WTC11 (cell line): ENCODE results near the gene ZC2HC1C. TPM values are rescaled to one million over a fixed set of nuclear protein-coding genes. Genes with fewer than 3 reads are reported as not detected.
A peak's percentile ranks its signal among the peaks of the same experiment; 100 is the strongest.

Experiments used
- ATAC-seq: fragments of 200-7000 bp; cut with Tn5 transposase; 2 replicates; pipeline ENCODE4 v1.10.0; 2021; ENCODE audit warnings: mild to moderate bottlenecking, moderate library complexity
- CTCF ChIA-PET: fragments of 300-600 bp; sonication (Branson Sonifier 250); formaldehyde crosslinking; loops from one replicate; lab custom pipeline; 2021; ENCODE audit warnings: antibody characterized with exemption; lab: Charles Lee
- POLR2A ChIA-PET: fragments of 350-600 bp; sonication (Branson Sonifier 250); formaldehyde crosslinking; loops from one replicate; lab custom pipeline; 2021; ENCODE audit warnings: antibody characterized with exemption; lab: Charles Lee
- DNase-seq: peaks from one replicate; pipeline ENCODE4 v3.0.0; 2021; ENCODE audit warnings: low spot score
- H3K27ac Mint-ChIP-seq: 2 replicates; pipeline ENCODE4 v1.8.0; 2021; ENCODE audit warnings: mixed read lengths
- H3K27me3 Mint-ChIP-seq: 2 replicates; pipeline ENCODE4 v1.8.0; 2021; ENCODE audit warnings: low read depth, mild to moderate bottlenecking, moderate library complexity, mixed read lengths
- H3K36me3 Mint-ChIP-seq: 2 replicates; pipeline ENCODE4 v1.8.0; 2021; ENCODE audit warnings: mixed read lengths
- H3K4me1 Mint-ChIP-seq: 2 replicates; pipeline ENCODE4 v1.8.0; 2022; ENCODE audit warnings: mixed read lengths
- H3K4me3 Mint-ChIP-seq: 2 replicates; pipeline ENCODE4 v1.8.0; 2021; ENCODE audit warnings: mild to moderate bottlenecking, moderate library complexity, mixed read lengths
- H3K9me3 Mint-ChIP-seq: 2 replicates; pipeline ENCODE4 v1.8.0; 2021; ENCODE audit warnings: mixed read lengths
- EMX1 ChIP-seq: fragments of 250-450 bp; sonication (Bioruptor Pico); IDR thresholded peaks from 2 replicates; pipeline ENCODE4 v1.8.0; 2021; ENCODE audit warnings: mild to moderate bottlenecking
- ESRRA ChIP-seq: sonication (generic); formaldehyde crosslinking; IDR thresholded peaks from 2 replicates; pipeline ENCODE4 v1.8.1; 2022; ENCODE audit warnings: mild to moderate bottlenecking, missing genetic modification reagents, borderline replicate concordance
- GRHL2 ChIP-seq: fragments of 250-450 bp; sonication (Bioruptor Pico); IDR thresholded peaks from 2 replicates; pipeline ENCODE4 v1.8.0; 2022; ENCODE audit warnings: mild to moderate bottlenecking, moderate library complexity; ENCODE audit not compliant: insufficient replicate concordance, severe bottlenecking
- GTF2I ChIP-seq: fragments of 250-450 bp; sonication (Bioruptor Pico); conservative IDR thresholded peaks from 2 replicates; pipeline ENCODE4 v1.4.0; 2021; ENCODE audit warnings: mild to moderate bottlenecking
- MXD4 ChIP-seq: fragments of 250-450 bp; sonication (Bioruptor Pico); IDR thresholded peaks from 2 replicates; pipeline ENCODE4 v1.8.0; 2021; ENCODE audit warnings: mild to moderate bottlenecking, moderate library complexity, borderline replicate concordance
- ZNF219 ChIP-seq: sonication (generic); formaldehyde crosslinking; IDR thresholded peaks from 2 replicates; pipeline ENCODE4 v1.8.0; 2023; ENCODE audit warnings: missing genetic modification reagents, mild to moderate bottlenecking, borderline replicate concordance
- ZNF263 ChIP-seq: sonication (generic); formaldehyde crosslinking; IDR thresholded peaks from 2 replicates; pipeline ENCODE4 v1.8.1; 2022; ENCODE audit warnings: low read depth, mild to moderate bottlenecking, moderate library complexity, missing genetic modification reagents
- ZNF317 ChIP-seq: sonication (generic); formaldehyde crosslinking; IDR thresholded peaks from 2 replicates; pipeline ENCODE4 v1.8.1; 2023; ENCODE audit warnings: low read depth, mild to moderate bottlenecking, moderate library complexity, missing genetic modification reagents, borderline replicate concordance
- ZNF671 ChIP-seq: fragments of 250-450 bp; sonication (Bioruptor Pico); IDR thresholded peaks from 2 replicates; pipeline ENCODE4 v1.8.0; 2021; ENCODE audit warnings: mild to moderate bottlenecking
- total RNA-seq: library from RNA; stranded (reverse); gene quantifications from 3 replicates; pipeline ENCODE4 v1.2.3, GENCODE V29; 2021
- TF ChIP-seq, protein P1 (sequence below): sonication (generic); formaldehyde crosslinking; IDR thresholded peaks from 2 replicates; pipeline ENCODE4 v1.8.0; 2022; ENCODE audit warnings: missing genetic modification reagents
- TF ChIP-seq, protein P2 (sequence below): sonication (generic); formaldehyde crosslinking; IDR thresholded peaks from 2 replicates; pipeline ENCODE4 v1.8.1; 2023; ENCODE audit warnings: mild to moderate bottlenecking, missing genetic modification reagents, moderate library complexity
- TF ChIP-seq, protein P3 (sequence below): sonication (generic); formaldehyde crosslinking; IDR thresholded peaks from 2 replicates; pipeline ENCODE4 v1.8.1; 2022; ENCODE audit warnings: low read depth, mild to moderate bottlenecking, moderate library complexity, missing genetic modification reagents, borderline replicate concordance
- TF ChIP-seq, protein P4 (sequence below): sonication (generic); formaldehyde crosslinking; IDR thresholded peaks from 2 replicates; pipeline ENCODE4 v1.8.0; 2023; ENCODE audit warnings: missing genetic modification reagents, mild to moderate bottlenecking, borderline replicate concordance
- TF ChIP-seq, protein P5 (sequence below): sonication (generic); formaldehyde crosslinking; IDR thresholded peaks from 2 replicates; pipeline ENCODE4 v1.8.1; 2023; ENCODE audit warnings: mild to moderate bottlenecking, missing genetic modification reagents, borderline replicate concordance

ZC2HC1C gene
- total RNA-seq, 1 experiment from 2014 or later = 1.6 TPM

DNA sequence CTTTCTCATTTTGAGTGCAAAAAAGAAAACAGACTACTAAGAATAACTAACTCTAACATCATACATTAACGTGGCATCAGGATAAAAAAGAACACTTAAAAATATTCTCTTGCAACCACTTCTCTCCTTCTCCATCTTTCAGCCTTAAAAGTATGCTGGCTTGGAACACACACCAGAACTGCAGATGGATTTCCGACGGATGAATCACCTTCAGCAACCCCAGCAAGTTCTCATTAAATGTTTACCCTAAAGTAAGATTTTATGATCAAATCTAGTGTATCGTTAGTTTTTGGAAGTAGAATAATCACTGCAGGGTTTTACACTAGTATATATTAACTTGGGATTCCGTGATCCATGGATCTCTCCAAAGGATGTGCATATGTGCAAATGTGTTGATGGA, 56.2 kb downstream of the ZC2HC1C start:
- H3K27me3 Mint-ChIP-seq = no peaks in the 10 kb centered on the region

DNA sequence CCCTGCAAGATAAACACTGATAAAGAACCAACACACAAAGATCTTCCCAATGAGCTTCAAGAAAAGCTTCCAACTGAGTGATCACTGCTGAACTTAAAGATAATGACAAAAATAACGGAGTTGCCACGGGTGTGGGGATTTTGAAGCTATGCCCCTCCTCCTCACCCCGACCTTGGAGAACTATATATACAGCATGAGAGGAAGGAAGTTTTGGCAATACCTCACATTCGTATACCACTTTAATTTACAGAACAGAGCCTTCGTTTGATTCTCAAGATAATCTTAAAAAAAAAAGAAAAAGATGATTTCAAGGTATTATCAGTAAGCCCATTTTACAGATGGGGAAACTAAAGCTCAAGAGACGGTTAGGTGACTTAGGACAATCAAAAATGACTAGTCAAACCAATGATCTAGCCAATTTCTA, 56.7 kb downstream of the ZC2HC1C start:
- ATAC-seq (no peak), DNase-seq (no peak)
- Mint-ChIP-seq H3K27ac (peak overlapping the region; percentile 24), H3K27me3 (no peaks in the 10 kb centered on the region), H3K4me3 (peak overlapping the region; percentile 87), H3K4me1 (peaks cover 18% of the 10 kb centered on the region), H3K36me3 (no peaks in the 10 kb centered on the region), H3K9me3 (no peaks in the 10 kb centered on the region)
- POLR2A ChIA-PET = interaction anchor here (0.7 to 1.8 kb wide), 5 partner anchors 133 to 169 kb away, joined by 3 to 5 read pairs (median 4); no protein-coding TSS in a partner anchor
- CTCF ChIA-PET = interaction anchor here (0.8 to 1.3 kb wide), 5 partner anchors 26 to 328 kb away, joined by 3 to 8 read pairs (median 3); partner anchors contain the start of gene ZC2HC1C
- TF ChIP-seq, protein P1, sequence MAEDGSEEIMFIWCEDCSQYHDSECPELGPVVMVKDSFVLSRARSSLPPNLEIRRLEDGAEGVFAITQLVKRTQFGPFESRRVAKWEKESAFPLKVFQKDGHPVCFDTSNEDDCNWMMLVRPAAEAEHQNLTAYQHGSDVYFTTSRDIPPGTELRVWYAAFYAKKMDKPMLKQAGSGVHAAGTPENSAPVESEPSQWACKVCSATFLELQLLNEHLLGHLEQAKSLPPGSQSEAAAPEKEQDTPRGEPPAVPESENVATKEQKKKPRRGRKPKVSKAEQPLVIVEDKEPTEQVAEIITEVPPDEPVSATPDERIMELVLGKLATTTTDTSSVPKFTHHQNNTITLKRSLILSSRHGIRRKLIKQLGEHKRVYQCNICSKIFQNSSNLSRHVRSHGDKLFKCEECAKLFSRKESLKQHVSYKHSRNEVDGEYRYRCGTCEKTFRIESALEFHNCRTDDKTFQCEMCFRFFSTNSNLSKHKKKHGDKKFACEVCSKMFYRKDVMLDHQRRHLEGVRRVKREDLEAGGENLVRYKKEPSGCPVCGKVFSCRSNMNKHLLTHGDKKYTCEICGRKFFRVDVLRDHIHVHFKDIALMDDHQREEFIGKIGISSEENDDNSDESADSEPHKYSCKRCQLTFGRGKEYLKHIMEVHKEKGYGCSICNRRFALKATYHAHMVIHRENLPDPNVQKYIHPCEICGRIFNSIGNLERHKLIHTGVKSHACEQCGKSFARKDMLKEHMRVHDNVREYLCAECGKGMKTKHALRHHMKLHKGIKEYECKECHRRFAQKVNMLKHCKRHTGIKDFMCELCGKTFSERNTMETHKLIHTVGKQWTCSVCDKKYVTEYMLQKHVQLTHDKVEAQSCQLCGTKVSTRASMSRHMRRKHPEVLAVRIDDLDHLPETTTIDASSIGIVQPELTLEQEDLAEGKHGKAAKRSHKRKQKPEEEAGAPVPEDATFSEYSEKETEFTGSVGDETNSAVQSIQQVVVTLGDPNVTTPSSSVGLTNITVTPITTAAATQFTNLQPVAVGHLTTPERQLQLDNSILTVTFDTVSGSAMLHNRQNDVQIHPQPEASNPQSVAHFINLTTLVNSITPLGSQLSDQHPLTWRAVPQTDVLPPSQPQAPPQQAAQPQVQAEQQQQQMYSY (CRISPR knock-in tag) = no peak
- TF ChIP-seq GTF2I (CRISPR knock-in tag) = peak; percentile 62; the same call in 1 of the 2 replicates

More for the DNA sequence above, 56.2 kb downstream of the ZC2HC1C start:
- DNase-seq (no peak), ATAC-seq (no peak)
- Mint-ChIP-seq H3K36me3 (no peaks in the 10 kb centered on the region), H3K4me3 (peak overlapping the region; percentile 87), H3K4me1 (peaks cover 18% of the 10 kb centered on the region), H3K9me3 (no peaks in the 10 kb centered on the region), H3K27ac (no peak overlapping the region)
- CTCF ChIA-PET = interaction anchor here (1.0 kb wide), 2 partner anchors 203 to 329 kb away, joined by 3 read pairs; partner anchors contain the start of gene RPS6KL1
- TF ChIP-seq, protein P2, sequence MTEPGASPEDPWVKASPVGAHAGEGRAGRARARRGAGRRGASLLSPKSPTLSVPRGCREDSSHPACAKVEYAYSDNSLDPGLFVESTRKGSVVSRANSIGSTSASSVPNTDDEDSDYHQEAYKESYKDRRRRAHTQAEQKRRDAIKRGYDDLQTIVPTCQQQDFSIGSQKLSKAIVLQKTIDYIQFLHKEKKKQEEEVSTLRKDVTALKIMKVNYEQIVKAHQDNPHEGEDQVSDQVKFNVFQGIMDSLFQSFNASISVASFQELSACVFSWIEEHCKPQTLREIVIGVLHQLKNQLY (CRISPR knock-in tag) = no peak
- no peak for TF ChIP-seq ZNF219
- TF ChIP-seq ZNF317 = peak; percentile 46; the same call in 1 of the 2 replicates
- POLR2A ChIA-PET = interaction anchor here (0.6 to 1.8 kb wide), 3 partner anchors 151 to 174 kb away, joined by 3 to 5 read pairs (median 4); no protein-coding TSS in a partner anchor

DNA sequence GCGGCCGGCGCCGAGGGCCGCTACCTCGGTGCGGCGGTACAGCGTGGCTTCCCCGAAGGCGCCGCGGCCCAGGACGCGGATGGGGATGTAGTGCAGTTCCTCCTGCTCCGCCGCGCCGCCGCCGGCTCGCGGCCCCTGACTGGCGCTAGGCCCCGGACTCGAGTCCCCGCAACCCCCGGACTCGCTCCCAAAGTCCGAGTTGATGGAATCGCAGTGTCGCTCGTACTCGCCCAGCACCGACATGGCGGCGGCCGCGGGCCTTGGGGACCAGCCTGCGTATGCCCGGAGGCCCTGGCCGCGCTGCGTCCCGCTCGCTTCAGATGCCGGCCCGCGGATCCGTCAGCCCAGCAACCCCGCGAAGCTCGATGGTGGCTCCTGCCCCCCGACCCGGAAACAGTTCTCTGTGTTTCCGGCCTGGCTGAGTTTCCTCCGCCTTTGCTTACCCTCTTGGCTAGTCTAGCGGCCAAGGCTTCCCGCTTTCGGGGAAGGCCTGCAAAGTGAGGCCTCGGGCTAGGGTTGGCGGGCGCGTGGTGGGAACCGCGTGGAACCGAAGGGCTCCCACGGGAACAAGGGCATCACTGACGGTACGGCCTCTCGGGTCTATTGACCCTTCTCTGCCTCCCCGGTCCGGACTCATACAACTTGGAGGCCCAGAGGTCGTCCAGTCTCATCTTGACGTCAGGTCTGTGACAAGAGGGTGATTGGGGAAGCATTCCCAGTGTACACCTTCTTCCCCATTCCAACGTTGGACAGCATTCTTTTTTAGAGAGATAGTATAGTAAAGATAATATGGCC, 57.4 kb downstream of the ZC2HC1C start, which contains the start of gene NEK9:
Gene NEK9 (minus strand): TSS at position 370 of the 795 bp plus-strand sequence. CDS start 127 bp downstream, at position 243.
- H3K27me3 Mint-ChIP-seq = no peaks in the 10 kb centered on the region
- H3K27ac Mint-ChIP-seq = peak within 1 kb of the TSS; percentile 86
- CTCF ChIA-PET = interaction anchor here (0.8 to 1.3 kb wide), 6 partner anchors 27 to 362 kb away, joined by 3 to 8 read pairs (median 4); partner anchors contain the start of gene ZC2HC1C
- H3K36me3 Mint-ChIP-seq = no peaks in the 10 kb centered on the region
- DNase-seq = peak; percentile 81
- ATAC-seq = peak; percentile 93
- no peaks in the 10 kb centered on the region for H3K9me3 Mint-ChIP-seq
- peak within 1 kb of the TSS; percentile 87 for H3K4me3 Mint-ChIP-seq
- peaks cover 18% of the 10 kb centered on the region for H3K4me1 Mint-ChIP-seq
- POLR2A ChIA-PET = interaction anchor here (0.6 to 1.8 kb wide), 6 partner anchors 112 to 168 kb away, joined by 3 to 5 read pairs (median 4); no protein-coding TSS in a partner anchor
- TF ChIP-seq GRHL2 = no peak
- TF ChIP-seq, protein P3, sequence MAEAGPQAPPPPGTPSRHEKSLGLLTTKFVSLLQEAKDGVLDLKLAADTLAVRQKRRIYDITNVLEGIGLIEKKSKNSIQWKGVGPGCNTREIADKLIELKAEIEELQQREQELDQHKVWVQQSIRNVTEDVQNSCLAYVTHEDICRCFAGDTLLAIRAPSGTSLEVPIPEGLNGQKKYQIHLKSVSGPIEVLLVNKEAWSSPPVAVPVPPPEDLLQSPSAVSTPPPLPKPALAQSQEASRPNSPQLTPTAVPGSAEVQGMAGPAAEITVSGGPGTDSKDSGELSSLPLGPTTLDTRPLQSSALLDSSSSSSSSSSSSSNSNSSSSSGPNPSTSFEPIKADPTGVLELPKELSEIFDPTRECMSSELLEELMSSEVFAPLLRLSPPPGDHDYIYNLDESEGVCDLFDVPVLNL (CRISPR knock-in tag) = peak; percentile 49; the same call in 1 of the 2 replicates
- no peak for TF ChIP-seq ESRRA
- TF ChIP-seq ZNF671 = no peak
- no peak for TF ChIP-seq ZNF263
- TF ChIP-seq EMX1 = 0 out of 2 replicates have a peak, but pooled peaks have one; percentile 47
- TF ChIP-seq, protein P4, sequence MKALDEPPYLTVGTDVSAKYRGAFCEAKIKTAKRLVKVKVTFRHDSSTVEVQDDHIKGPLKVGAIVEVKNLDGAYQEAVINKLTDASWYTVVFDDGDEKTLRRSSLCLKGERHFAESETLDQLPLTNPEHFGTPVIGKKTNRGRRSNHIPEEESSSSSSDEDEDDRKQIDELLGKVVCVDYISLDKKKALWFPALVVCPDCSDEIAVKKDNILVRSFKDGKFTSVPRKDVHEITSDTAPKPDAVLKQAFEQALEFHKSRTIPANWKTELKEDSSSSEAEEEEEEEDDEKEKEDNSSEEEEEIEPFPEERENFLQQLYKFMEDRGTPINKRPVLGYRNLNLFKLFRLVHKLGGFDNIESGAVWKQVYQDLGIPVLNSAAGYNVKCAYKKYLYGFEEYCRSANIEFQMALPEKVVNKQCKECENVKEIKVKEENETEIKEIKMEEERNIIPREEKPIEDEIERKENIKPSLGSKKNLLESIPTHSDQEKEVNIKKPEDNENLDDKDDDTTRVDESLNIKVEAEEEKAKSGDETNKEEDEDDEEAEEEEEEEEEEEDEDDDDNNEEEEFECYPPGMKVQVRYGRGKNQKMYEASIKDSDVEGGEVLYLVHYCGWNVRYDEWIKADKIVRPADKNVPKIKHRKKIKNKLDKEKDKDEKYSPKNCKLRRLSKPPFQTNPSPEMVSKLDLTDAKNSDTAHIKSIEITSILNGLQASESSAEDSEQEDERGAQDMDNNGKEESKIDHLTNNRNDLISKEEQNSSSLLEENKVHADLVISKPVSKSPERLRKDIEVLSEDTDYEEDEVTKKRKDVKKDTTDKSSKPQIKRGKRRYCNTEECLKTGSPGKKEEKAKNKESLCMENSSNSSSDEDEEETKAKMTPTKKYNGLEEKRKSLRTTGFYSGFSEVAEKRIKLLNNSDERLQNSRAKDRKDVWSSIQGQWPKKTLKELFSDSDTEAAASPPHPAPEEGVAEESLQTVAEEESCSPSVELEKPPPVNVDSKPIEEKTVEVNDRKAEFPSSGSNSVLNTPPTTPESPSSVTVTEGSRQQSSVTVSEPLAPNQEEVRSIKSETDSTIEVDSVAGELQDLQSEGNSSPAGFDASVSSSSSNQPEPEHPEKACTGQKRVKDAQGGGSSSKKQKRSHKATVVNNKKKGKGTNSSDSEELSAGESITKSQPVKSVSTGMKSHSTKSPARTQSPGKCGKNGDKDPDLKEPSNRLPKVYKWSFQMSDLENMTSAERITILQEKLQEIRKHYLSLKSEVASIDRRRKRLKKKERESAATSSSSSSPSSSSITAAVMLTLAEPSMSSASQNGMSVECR (CRISPR knock-in tag) = peak; percentile 50; the same call in 1 of the 2 replicates
- TF ChIP-seq MXD4 (CRISPR knock-in tag) = no peak
- TF ChIP-seq, protein P5, sequence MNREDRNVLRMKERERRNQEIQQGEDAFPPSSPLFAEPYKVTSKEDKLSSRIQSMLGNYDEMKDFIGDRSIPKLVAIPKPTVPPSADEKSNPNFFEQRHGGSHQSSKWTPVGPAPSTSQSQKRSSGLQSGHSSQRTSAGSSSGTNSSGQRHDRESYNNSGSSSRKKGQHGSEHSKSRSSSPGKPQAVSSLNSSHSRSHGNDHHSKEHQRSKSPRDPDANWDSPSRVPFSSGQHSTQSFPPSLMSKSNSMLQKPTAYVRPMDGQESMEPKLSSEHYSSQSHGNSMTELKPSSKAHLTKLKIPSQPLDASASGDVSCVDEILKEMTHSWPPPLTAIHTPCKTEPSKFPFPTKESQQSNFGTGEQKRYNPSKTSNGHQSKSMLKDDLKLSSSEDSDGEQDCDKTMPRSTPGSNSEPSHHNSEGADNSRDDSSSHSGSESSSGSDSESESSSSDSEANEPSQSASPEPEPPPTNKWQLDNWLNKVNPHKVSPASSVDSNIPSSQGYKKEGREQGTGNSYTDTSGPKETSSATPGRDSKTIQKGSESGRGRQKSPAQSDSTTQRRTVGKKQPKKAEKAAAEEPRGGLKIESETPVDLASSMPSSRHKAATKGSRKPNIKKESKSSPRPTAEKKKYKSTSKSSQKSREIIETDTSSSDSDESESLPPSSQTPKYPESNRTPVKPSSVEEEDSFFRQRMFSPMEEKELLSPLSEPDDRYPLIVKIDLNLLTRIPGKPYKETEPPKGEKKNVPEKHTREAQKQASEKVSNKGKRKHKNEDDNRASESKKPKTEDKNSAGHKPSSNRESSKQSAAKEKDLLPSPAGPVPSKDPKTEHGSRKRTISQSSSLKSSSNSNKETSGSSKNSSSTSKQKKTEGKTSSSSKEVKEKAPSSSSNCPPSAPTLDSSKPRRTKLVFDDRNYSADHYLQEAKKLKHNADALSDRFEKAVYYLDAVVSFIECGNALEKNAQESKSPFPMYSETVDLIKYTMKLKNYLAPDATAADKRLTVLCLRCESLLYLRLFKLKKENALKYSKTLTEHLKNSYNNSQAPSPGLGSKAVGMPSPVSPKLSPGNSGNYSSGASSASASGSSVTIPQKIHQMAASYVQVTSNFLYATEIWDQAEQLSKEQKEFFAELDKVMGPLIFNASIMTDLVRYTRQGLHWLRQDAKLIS (CRISPR knock-in tag) = peak; percentile 56; the same call in 1 of the 2 replicates
